SK-N-SH treated with all-trans-retinoic acid at 6 μM for 48 hours (cell line): ENCODE results near the gene RUFY3.

ENCODE experiments used
- ARNTL ChIP-seq: fragments of 450-650 bp; formaldehyde crosslinking; IDR thresholded peaks from 2 replicates; pipeline ENCODE4 v1.5.0; 2020; ENCODE audit warnings: low read depth, mild to moderate bottlenecking, moderate library complexity, borderline replicate concordance
- PATZ1 ChIP-seq: fragments of 250-450 bp; sonication (Bioruptor Pico); IDR thresholded peaks from 2 replicates; pipeline ENCODE4 v1.8.0; 2020; ENCODE audit warnings: mild to moderate bottlenecking, moderate library complexity, borderline replicate concordance
- ZFP30 ChIP-seq: fragments of 450-650 bp; formaldehyde crosslinking; IDR thresholded peaks from 2 replicates; pipeline ENCODE4 v1.5.0; 2022; ENCODE audit warnings: mild to moderate bottlenecking, moderate library complexity

GRCh38 chr4:70674191-70674590, 47.6 kb upstream of the RUFY3 start:
- TF ChIP-seq ZFP30 (no peak), ARNTL (CRISPR knock-in tag) (no peak), PATZ1 (CRISPR knock-in tag) (no peak)
